A673 (cell line): ENCODE measurements around the gene GRXCR1. TPM values are rescaled to one million over a fixed set of nuclear protein-coding genes. Genes with fewer than 3 reads are reported as not detected.

Source experiments
- BruUV-seq: library from RNA; stranded (reverse); fragments of 400-500 nt; replicated peaks from 2 replicates; lab custom pipeline; 2021; lab: Mats Ljungman, UMichigan
- CTCF ChIA-PET: fragments of 300-600 bp; sonication (Branson Sonifier 250); formaldehyde crosslinking; loops from one replicate; lab custom pipeline; 2022; ENCODE audit warnings: antibody characterized with exemption; lab: Charles Lee
- POLR2A ChIA-PET: fragments of 300-600 bp; sonication (Branson Sonifier 250); formaldehyde crosslinking; loops from one replicate; lab custom pipeline; 2022; ENCODE audit warnings: antibody characterized with exemption; ENCODE audit not compliant: low non-redundant PET; lab: Charles Lee
- DNase-seq: peaks from one replicate; pipeline ENCODE4 v3.0.0-alpha.2; 2015; ENCODE audit warnings: low spot score
- H3K27ac ChIP-seq: fragments of 200-600 bp; sonication (generic); 2 replicates; pipeline ENCODE4 v1.5.1; 2016; ENCODE audit warnings: mixed run types, low read depth, mild to moderate bottlenecking, mixed read lengths, antibody characterized with exemption, low read length; ENCODE audit not compliant: poor library complexity, severe bottlenecking
- H3K27me3 ChIP-seq: fragments of 200-600 bp; sonication (generic); replicated peaks from 2 replicates; pipeline ENCODE4 v1.6.1; 2017; ENCODE audit warnings: mixed run types, low read depth, mild to moderate bottlenecking, mixed read lengths, antibody characterized with exemption, low read length; ENCODE audit not compliant: insufficient read depth, poor library complexity
- H3K36me3 ChIP-seq: fragments of 200-600 bp; sonication (generic); 2 replicates; pipeline ENCODE4 v1.6.1; 2016; ENCODE audit warnings: mixed run types, mild to moderate bottlenecking, mixed read lengths, antibody characterized with exemption, low read length; ENCODE audit not compliant: insufficient read depth, poor library complexity, severe bottlenecking
- H3K4me1 ChIP-seq: fragments of 200-600 bp; sonication (generic); 2 replicates; pipeline ENCODE4 v1.6.1; 2017; ENCODE audit warnings: mixed run types, mild to moderate bottlenecking, mixed read lengths, antibody characterized with exemption, low read length; ENCODE audit not compliant: insufficient read depth, poor library complexity, severe bottlenecking
- H3K4me3 ChIP-seq: fragments of 200-600 bp; sonication (generic); 2 replicates; pipeline ENCODE4 v1.5.1; 2016; ENCODE audit warnings: low read depth, mixed run types, mild to moderate bottlenecking, mixed read lengths, low read length; ENCODE audit not compliant: poor library complexity, severe bottlenecking
- H3K9me3 ChIP-seq: fragments of 200-600 bp; sonication (generic); 2 replicates; pipeline ENCODE4 v1.6.1; 2016; ENCODE audit warnings: mixed run types, low read depth, mild to moderate bottlenecking, mixed read lengths, antibody characterized with exemption, low read length; ENCODE audit not compliant: poor library complexity, severe bottlenecking
- EZH2 ChIP-seq: fragments of 200-600 bp; sonication (generic); IDR thresholded peaks from 2 replicates; pipeline ENCODE4 v1.6.1; 2017; ENCODE audit warnings: borderline replicate concordance, low read depth, mild to moderate bottlenecking, mixed read lengths, antibody characterized with exemption, low read length; ENCODE audit not compliant: poor library complexity, severe bottlenecking
- intact Hi-C: fragments of 100-400 bp; cut with micrococcal nuclease; formaldehyde crosslinking; loops from one replicate; pipeline ENCODE4 v1.10.0; 2022; ENCODE audit not compliant: unreplicated experiment
- total RNA-seq: library from RNA; stranded (reverse); gene quantifications from 2 replicates; pipeline ENCODE4 v1.2.3, GENCODE V29; 2021
- TF ChIP-seq, protein P1 (sequence below): fragments of 300-800, 200-600 bp; sonication (generic); conservative IDR thresholded peaks from 2 replicates; pipeline ENCODE4 v1.5.1; 2017; ENCODE audit warnings: low read depth, mild to moderate bottlenecking, antibody characterized with exemption, low read length, moderate library complexity, mixed read lengths

GRXCR1 gene
- total RNA-seq, 1 experiment from 2014 or later = not detected

DNA sequence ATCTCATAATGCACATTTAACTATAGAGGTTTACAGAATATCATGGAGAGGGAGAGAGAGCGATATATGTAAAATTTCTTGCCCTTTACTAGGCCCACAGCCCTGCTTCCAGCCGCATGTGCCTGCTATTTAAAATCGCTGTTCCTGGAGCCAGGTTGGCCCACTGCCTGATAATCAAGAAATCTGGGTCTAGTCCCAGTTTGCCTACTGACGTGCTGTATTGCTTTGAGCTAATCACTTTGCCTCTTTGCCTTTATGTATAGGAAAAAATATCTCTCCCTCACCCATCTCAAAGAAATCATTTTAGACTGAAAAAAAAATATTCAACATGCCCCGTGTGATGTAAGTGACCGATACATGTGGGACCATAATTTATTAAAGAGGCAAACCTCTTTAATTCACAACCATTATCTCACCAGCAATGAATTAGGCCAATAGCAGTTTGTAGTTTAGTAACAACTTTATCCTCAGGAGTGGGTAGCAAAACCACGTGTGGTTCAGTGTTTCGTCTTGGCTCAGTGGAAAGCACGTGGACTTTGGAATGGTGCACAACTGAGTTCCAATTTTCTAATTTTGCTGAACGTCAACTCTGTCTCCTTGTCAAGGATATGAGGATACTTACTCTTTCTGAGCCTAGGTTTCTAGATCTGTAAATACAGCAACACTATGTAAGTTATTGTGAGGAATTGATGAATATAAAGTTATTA, 62.6 kb downstream of the GRXCR1 start:
- intact Hi-C loops = no loop called here
- DNase-seq = no peak
- POLR2A ChIA-PET = no interaction called here
- no TSS peak for BruUV-seq
- H3K27me3 ChIP-seq = no peaks in the 10 kb centered on the region
- peaks cover 6% of the 10 kb centered on the region for H3K9me3 ChIP-seq
- no peak overlapping the region for H3K4me3 ChIP-seq
- no peak for TF ChIP-seq EZH2
- CTCF ChIA-PET = no interaction called here
- H3K36me3 ChIP-seq = no peaks in the 10 kb centered on the region
- no peak overlapping the region for H3K27ac ChIP-seq
- no peaks in the 10 kb centered on the region for H3K4me1 ChIP-seq

DNA sequence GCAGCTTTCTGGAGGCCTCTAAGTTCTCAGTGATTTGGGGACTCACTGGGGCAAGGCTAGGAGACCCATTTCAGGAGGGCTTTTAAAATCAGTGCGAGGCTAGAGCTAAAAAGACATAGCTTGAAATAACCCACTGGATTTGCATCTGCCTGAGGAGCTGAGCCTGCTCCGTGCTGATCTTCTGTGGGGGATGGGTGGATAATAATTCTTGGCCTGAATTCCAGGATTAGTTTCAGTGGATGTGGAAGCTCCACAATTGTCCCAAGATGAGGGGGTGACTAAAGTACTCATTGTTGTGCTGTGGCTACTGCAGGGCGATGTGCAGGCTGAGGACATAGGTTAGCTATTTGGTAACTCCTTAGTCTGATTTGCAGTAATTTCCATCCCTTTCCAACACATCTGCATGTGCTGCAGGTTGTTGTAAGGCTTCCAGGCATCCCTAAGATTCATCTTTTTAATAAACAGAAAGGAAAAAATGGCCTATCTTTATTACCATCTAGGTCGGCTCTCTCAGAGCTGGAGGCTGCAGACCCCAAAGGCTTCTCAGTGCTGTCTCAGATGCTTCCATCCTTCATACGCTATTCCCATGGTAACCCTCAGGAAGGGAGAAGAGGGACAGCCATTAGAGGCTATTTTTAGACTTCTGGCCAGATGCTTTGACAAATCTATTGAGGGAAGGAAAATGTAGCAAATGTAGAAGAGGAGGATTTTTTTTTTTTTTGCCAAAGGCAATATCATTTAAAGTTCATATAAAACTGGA, 63.4 kb downstream of the GRXCR1 start:
- Histone ChIP-seq H3K4me1 (no peaks in the 10 kb centered on the region), H3K27ac (no peak overlapping the region), H3K27me3 (no peaks in the 10 kb centered on the region), H3K36me3 (no peaks in the 10 kb centered on the region), H3K4me3 (no peak overlapping the region), H3K9me3 (peaks cover 6% of the 10 kb centered on the region)
- DNase-seq = no peak
- ChIA-PET CTCF (no interaction called here), POLR2A (no interaction called here)
- BruUV-seq = no TSS peak
- TF ChIP-seq EZH2 = no peak
- TF ChIP-seq, protein P1, sequence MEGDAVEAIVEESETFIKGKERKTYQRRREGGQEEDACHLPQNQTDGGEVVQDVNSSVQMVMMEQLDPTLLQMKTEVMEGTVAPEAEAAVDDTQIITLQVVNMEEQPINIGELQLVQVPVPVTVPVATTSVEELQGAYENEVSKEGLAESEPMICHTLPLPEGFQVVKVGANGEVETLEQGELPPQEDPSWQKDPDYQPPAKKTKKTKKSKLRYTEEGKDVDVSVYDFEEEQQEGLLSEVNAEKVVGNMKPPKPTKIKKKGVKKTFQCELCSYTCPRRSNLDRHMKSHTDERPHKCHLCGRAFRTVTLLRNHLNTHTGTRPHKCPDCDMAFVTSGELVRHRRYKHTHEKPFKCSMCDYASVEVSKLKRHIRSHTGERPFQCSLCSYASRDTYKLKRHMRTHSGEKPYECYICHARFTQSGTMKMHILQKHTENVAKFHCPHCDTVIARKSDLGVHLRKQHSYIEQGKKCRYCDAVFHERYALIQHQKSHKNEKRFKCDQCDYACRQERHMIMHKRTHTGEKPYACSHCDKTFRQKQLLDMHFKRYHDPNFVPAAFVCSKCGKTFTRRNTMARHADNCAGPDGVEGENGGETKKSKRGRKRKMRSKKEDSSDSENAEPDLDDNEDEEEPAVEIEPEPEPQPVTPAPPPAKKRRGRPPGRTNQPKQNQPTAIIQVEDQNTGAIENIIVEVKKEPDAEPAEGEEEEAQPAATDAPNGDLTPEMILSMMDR = no peak
- intact Hi-C loops = no loop called here

DNA sequence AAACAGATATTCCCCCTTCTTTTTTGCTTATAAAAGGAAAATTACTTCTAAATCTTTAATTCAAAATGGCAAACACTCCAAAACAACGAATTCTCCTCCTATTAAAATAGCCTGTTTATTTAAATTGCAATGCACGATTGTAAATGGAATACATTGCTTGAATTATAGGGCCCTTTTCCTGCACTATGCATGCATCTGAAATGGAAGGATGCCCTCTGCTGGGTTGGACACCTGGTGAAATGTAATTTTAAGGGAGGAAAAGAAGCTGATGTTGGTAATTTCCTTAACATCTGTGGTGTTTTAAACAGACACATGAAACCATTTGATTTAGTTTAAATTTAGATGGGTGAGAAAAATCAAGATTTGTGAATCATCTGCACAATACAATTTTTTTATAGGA, 72.8 kb downstream of the GRXCR1 start:
- Histone ChIP-seq H3K27me3 (no peaks in the 10 kb centered on the region), H3K27ac (no peak overlapping the region), H3K4me1 (no peaks in the 10 kb centered on the region), H3K36me3 (no peaks in the 10 kb centered on the region), H3K4me3 (no peak overlapping the region), H3K9me3 (peaks cover 7% of the 10 kb centered on the region)
- ChIA-PET POLR2A (no interaction called here), CTCF (no interaction called here)
- no peak for DNase-seq
- no TSS peak for BruUV-seq
- TF ChIP-seq EZH2 = no peak
- TF ChIP-seq, protein P1 = no peak
- intact Hi-C loops = no loop called here
